H1 (cell line): ENCODE measurements around the gene TYRP1. TPM values are rescaled to one million over a fixed set of nuclear protein-coding genes. Genes with fewer than 3 reads are reported as not detected.

Source experiments
- BRCA1 ChIP-seq: IDR thresholded peaks from 2 replicates; pipeline ENCODE4 v1.6.1; 2012; ENCODE audit warnings: low read depth, low read length, improper control_type of control experiment
- polyA plus RNA-seq, 7 experiments: library from polyadenylated mRNA; depleted of rRNA in 3 of 7; stranded (reverse) in 5 of 7; unstranded in 2 of 7; fragments of >200 nt in 5 of 7; fragments of 200-250 nt in 2 of 7; gene quantifications; 1 replicate in 5 of 7; 2 replicates in 1 of 7; 4 replicates in 1 of 7; pipeline versions ENCODE4 v1.2.1 to v1.2.3, GENCODE V29; 2011 to 2013; ENCODE audit warnings: missing spikeins in 2 of 7, mixed read lengths in 2 of 7
- total RNA-seq: library from RNA; stranded (reverse); fragmentation: NEBNext Ultra II Directional; extraction: Animal tissue kit (Norgen Biotek cat#: 25700); gene quantifications from 2 replicates; pipeline ENCODE4 v1.2.1, GENCODE V29; 2021

The TYRP1 gene
- total and polyA plus RNA-seq, 2 of the 8 experiments (the other 6 are each of a cell fraction or from before 2014, with no cell fraction given): 0.15 TPM; not detected in 1

DNA sequence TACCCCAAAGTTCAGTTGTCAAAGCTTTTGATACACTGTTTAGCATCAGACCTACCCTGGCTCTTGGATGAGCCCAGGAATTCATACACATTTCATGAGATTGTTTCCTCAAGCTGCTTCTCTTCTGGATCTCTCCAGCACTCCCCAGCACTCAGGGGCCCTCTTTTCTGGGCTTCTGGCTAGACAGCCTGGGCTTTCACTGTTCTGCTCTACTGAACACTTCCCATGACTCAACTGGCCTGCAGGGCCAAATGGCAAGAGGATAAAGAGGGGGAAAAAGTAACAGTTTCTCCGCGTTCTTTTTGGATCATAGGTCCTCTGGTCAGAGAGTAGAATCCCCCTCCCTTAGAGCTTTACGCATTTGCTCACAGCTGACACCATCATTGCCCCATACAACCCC lies 60.7 kb downstream of the TYRP1 start (continued):
- no peak for TF ChIP-seq BRCA1
